HepG2 (cell line): ENCODE data around the gene PSD. TPM values are rescaled to one million over a fixed set of nuclear protein-coding genes. Genes with fewer than 3 reads are reported as not detected.

Experiments used
- ATAC-seq: fragments of 200-7000 bp; cut with Tn5 transposase; 3 replicates; pipeline ENCODE4 v1.9.1; 2020; ENCODE audit warnings: mild to moderate bottlenecking, moderate library complexity
- BruUV-seq: library from RNA; stranded (reverse); fragments of 400-500 nt; replicated peaks from 2 replicates; lab custom pipeline; 2021; lab: Mats Ljungman, UMichigan
- CTCF ChIA-PET: fragments of 300-600 bp; formaldehyde crosslinking; extraction: SDS; loops from one replicate; lab custom pipeline; 2021; ENCODE audit warnings: low total read pairs, inconsistent platforms, low intra/inter-chr PET ratio; lab: Yijun Ruan, JAX
- POLR2A ChIA-PET: fragments of 350-600 bp; sonication (Branson Sonifier 250); formaldehyde crosslinking; loops from one replicate; lab custom pipeline; 2020; ENCODE audit warnings: antibody characterized with exemption, inconsistent platforms; lab: Yijun Ruan, JAX
- DNase-seq: peaks from one replicate; pipeline ENCODE4 v3.0.0-alpha.2; 2015; ENCODE audit warnings: low spot score
- FAIRE-seq: peaks from 3 replicates; lab custom pipeline; 2011; peaks lifted over from hg19 to GRCh38; lab: Jason Lieb, UNC
- H2AFZ ChIP-seq: one replicate; pipeline ENCODE4 v1.6.1; 2011; ENCODE audit warnings: low read length, inconsistent platforms
- H3K27ac ChIP-seq: fragments of 300-600 bp; 3 replicates; pipeline ENCODE4 v1.8.0; 2011; ENCODE audit warnings: mixed run types, mild to moderate bottlenecking, mixed read lengths, low read length, inconsistent platforms; ENCODE audit not compliant: insufficient read depth; ENCODE audit errors: extremely low read length
- H3K27me3 ChIP-seq, 2 experiments: fragments of 200-600 bp in 1 of 2; 2 replicates in 1 of 2; 3 replicates in 1 of 2; pipeline versions ENCODE4 v1.6.0 to v1.8.0; 2011; ENCODE audit warnings: low read length in 2 of 2, mild to moderate bottlenecking in 2 of 2, moderate library complexity in 2 of 2, inconsistent platforms in 1 of 2; ENCODE audit not compliant: insufficient read depth in 2 of 2, control insufficient read depth in 1 of 2
- H3K36me3 ChIP-seq, 2 experiments: fragments of 200-600 bp in 1 of 2; replicated peaks in 1 of 2; 2 replicates in 1 of 2; 3 replicates in 1 of 2; pipeline versions ENCODE4 v1.5.1 to v1.8.0; 2011; ENCODE audit warnings: low read length in 2 of 2, inconsistent platforms in 1 of 2; ENCODE audit not compliant: insufficient read depth in 2 of 2, control insufficient read depth in 1 of 2
- H3K4me1 ChIP-seq: 2 replicates; pipeline ENCODE4 v1.5.1; 2012; ENCODE audit warnings: low read length, inconsistent platforms; ENCODE audit not compliant: insufficient read depth
- H3K4me2 ChIP-seq: 2 replicates; pipeline ENCODE4 v1.6.0; 2011; ENCODE audit warnings: low read depth, low read length, inconsistent platforms
- H3K4me3 ChIP-seq, 3 experiments: fragments of 200-600 bp in 1 of 3; sonication (generic), shearing (Covaris generic) in 1 of 3; replicated peaks in 1 of 3; 2 replicates each; pipeline ENCODE4 v1.5.1; 2011 to 2016; ENCODE audit warnings: low read length in 3 of 3, inconsistent platforms in 2 of 3, low read depth in 2 of 3, mild to moderate bottlenecking in 2 of 3, control low read depth in 1 of 3, mixed read lengths in 1 of 3; ENCODE audit not compliant: insufficient read depth in 1 of 3
- H3K79me2 ChIP-seq: one replicate; pipeline ENCODE4 v1.6.1; 2011; ENCODE audit warnings: low read length, inconsistent platforms; ENCODE audit not compliant: insufficient read depth
- H3K9ac ChIP-seq: 2 replicates; pipeline ENCODE4 v1.6.0; 2011; ENCODE audit warnings: mild to moderate bottlenecking, low read depth, low read length, inconsistent platforms; ENCODE audit not compliant: insufficient read depth
- H3K9me3 ChIP-seq: 2 replicates; pipeline ENCODE4 v1.5.1; 2012; ENCODE audit warnings: mild to moderate bottlenecking, low read length
- H4K20me1 ChIP-seq: 2 replicates; pipeline ENCODE4 v1.6.0; 2011; ENCODE audit warnings: inconsistent platforms, mild to moderate bottlenecking, low read length, moderate library complexity; ENCODE audit not compliant: insufficient read depth
- ADNP ChIP-seq: sonication (generic); formaldehyde crosslinking; IDR thresholded peaks from 2 replicates; pipeline ENCODE4 v1.4.0; 2020; ENCODE audit warnings: missing genetic modification reagents
- IRX3 ChIP-seq: sonication (generic); formaldehyde crosslinking; IDR thresholded peaks from 2 replicates; pipeline ENCODE4 v1.8.1; 2023; ENCODE audit warnings: mild to moderate bottlenecking, low read depth, missing genetic modification reagents, borderline replicate concordance
- POLR2AphosphoS5 ChIP-seq: IDR thresholded peaks from 2 replicates; pipeline ENCODE4 v1.6.1; 2012; ENCODE audit warnings: low read depth, low read length
- SMAD3 ChIP-seq: sonication (generic); formaldehyde crosslinking; IDR thresholded peaks from 2 replicates; pipeline ENCODE4 v1.4.0; 2020; ENCODE audit warnings: missing genetic modification reagents
- TEAD3 ChIP-seq: optimal IDR thresholded peaks from 2 replicates; pipeline ENCODE3; 2016; ENCODE audit warnings: borderline replicate concordance
- ZFAT ChIP-seq: sonication (generic); formaldehyde crosslinking; conservative IDR thresholded peaks from 2 replicates; pipeline ENCODE4 v1.8.1; 2023; ENCODE audit warnings: missing genetic modification reagents, inconsistent platforms
- ZNF451 ChIP-seq: sonication (generic); formaldehyde crosslinking; IDR thresholded peaks from 2 replicates; pipeline ENCODE4 v1.5.0; 2020; ENCODE audit warnings: mild to moderate bottlenecking, missing genetic modification reagents
- ZNF530 ChIP-seq: sonication (generic); formaldehyde crosslinking; IDR thresholded peaks from 2 replicates; pipeline ENCODE4 v1.5.0; 2020; ENCODE audit warnings: low read depth, mild to moderate bottlenecking, missing genetic modification reagents
- ZNF547 ChIP-seq: sonication (generic); formaldehyde crosslinking; IDR thresholded peaks from 2 replicates; pipeline ENCODE4 v1.5.1; 2020; ENCODE audit warnings: mild to moderate bottlenecking, missing genetic modification reagents
- ZNF761 ChIP-seq: sonication (generic); formaldehyde crosslinking; conservative IDR thresholded peaks from 2 replicates; pipeline ENCODE4 v1.4.0; 2020; ENCODE audit warnings: mild to moderate bottlenecking, missing genetic modification reagents
- WGBS: methylation state at CpG from one replicate; pipeline ENCODE4 v1.1.6; 2017; ENCODE audit warnings: low lambda C conversion rate; 5-methylcytosine and 5-hydroxymethylcytosine counted together
- in situ Hi-C: cut with HindIII; loops from 2 replicates; pipeline ENCODE4 v1.10.0; 2017; ENCODE audit warnings: low pct_unique_long_range_greater_than_20kb; ENCODE audit not compliant: extremely low pct_ligation_motif_present
- intact Hi-C: fragments of 100-400 bp; cut with micrococcal nuclease; formaldehyde crosslinking; loops from one replicate; pipeline ENCODE4 v1.10.0; 2022; ENCODE audit not compliant: unreplicated experiment
- polyA plus RNA-seq, 8 experiments: library from polyadenylated mRNA; depleted of rRNA in 3 of 8; stranded (reverse) in 7 of 8; unstranded in 1 of 8; fragments of >200 nt; fragmentation: Illumina TruSeq in 4 of 8; extraction: Trizol in 4 of 8; gene quantifications; 2 replicates each; pipeline versions ENCODE4 v1.2.1 to v1.2.3, GENCODE V29; 2011 to 2016; ENCODE audit warnings: low read depth in 4 of 8, missing spikeins in 1 of 8, mixed read lengths in 1 of 8; ENCODE audit not compliant: insufficient read depth in 1 of 8
- total RNA-seq, 5 experiments: library from RNA; depleted of rRNA; stranded (reverse); fragments of >200 nt; fragmentation: Illumina TruSeq; extraction: Trizol; gene quantifications; 2 replicates each; pipeline ENCODE4 v1.2.3, GENCODE V29; 2016; ENCODE audit warnings: low read depth in 1 of 5
- TF ChIP-seq, protein P1 (sequence below): sonication (generic); formaldehyde crosslinking; IDR thresholded peaks from 2 replicates; pipeline ENCODE4 v1.4.0; 2020; ENCODE audit warnings: missing genetic modification reagents
- TF ChIP-seq, protein P2 (sequence below): sonication (generic); formaldehyde crosslinking; IDR thresholded peaks from 2 replicates; pipeline ENCODE4 v1.9.0; 2021; ENCODE audit warnings: missing genetic modification reagents, mild to moderate bottlenecking, borderline replicate concordance
- TF ChIP-seq, protein P3 (sequence below): sonication (generic); formaldehyde crosslinking; IDR thresholded peaks from 2 replicates; pipeline ENCODE4 v1.5.1; 2020; ENCODE audit warnings: missing genetic modification reagents, mild to moderate bottlenecking, borderline replicate concordance
- TF ChIP-seq, protein P4 (sequence below): sonication (generic); formaldehyde crosslinking; IDR thresholded peaks from 2 replicates; pipeline ENCODE4 v1.4.0; 2020; ENCODE audit warnings: missing genetic modification reagents
- TF ChIP-seq, protein P5 (sequence below): sonication (generic); formaldehyde crosslinking; IDR thresholded peaks from 2 replicates; pipeline ENCODE4 v1.8.0; 2022; ENCODE audit warnings: missing genetic modification reagents, mild to moderate bottlenecking, moderate library complexity, borderline replicate concordance
- TF ChIP-seq, protein P6 (sequence below): sonication (generic); formaldehyde crosslinking; IDR thresholded peaks from 2 replicates; pipeline ENCODE4 v1.5.0; 2020; ENCODE audit warnings: missing genetic modification reagents

Gene PSD
- total and polyA plus RNA-seq, 2 of the 13 experiments (the other 11 are each of a cell fraction or from before 2014, with no cell fraction given), result 0.35 to 0.58 TPM

DNA sequence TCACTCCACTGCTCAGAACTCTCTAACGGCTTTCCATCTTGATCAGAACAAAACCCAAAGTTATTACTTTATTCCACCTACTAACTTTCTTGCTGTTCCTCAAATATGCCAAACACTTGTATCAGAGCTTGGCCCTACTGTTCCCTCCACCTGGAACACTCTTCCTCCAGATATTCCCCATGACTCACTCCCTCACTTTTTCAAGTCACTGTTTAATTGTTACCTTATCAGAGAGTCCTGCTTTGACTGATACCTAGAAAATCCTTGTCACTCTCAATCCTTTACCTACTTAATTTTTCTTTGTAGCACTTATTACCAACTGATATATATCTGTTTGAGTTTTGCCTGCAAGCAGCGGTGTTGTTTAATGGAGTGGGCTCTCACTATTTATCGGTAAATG lies 28.7 kb downstream of the PSD start:
- DNase-seq (no peak), FAIRE-seq (no peak), ATAC-seq (no peak)
- Histone ChIP-seq H3K27me3 (peaks cover 0 to 11% of the 10 kb centered on the region in 2 experiments; a peak in 2 of 5 replicates), H4K20me1 (no peaks in the 10 kb centered on the region), H3K27ac (no peak overlapping the region), H3K36me3 (no peaks in the 10 kb centered on the region), H3K79me2 (no peaks in the 10 kb centered on the region), H3K9ac (no peak overlapping the region), H3K4me1 (peaks cover 36% of the 10 kb centered on the region), H2AFZ (no peak overlapping the region), H3K4me3 (no peak overlapping the region), H3K9me3 (no peaks in the 10 kb centered on the region), H3K4me2 (no peak overlapping the region)
- 75% methylated on average over 3 of the region's 3 CpGs for WGBS
- BruUV-seq, result no TSS peak
- ChIA-PET CTCF (no interaction called here), POLR2A (no interaction called here)
- in situ Hi-C loops (no loop called here), intact Hi-C loops (no loop called here)
- TF ChIP-seq TEAD3 (CRISPR knock-in tag), result no peak
- TF ChIP-seq, protein P1, sequence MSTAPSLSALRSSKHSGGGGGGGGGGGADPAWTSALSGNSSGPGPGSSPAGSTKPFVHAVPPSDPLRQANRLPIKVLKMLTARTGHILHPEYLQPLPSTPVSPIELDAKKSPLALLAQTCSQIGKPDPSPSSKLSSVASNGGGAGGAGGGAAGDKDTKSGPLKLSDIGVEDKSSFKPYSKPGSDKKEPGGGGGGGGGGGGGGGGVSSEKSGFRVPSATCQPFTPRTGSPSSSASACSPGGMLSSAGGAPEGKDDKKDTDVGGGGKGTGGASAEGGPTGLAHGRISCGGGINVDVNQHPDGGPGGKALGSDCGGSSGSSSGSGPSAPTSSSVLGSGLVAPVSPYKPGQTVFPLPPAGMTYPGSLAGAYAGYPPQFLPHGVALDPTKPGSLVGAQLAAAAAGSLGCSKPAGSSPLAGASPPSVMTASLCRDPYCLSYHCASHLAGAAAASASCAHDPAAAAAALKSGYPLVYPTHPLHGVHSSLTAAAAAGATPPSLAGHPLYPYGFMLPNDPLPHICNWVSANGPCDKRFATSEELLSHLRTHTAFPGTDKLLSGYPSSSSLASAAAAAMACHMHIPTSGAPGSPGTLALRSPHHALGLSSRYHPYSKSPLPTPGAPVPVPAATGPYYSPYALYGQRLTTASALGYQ (CRISPR knock-in tag), result no peak
- TF ChIP-seq ZFAT (CRISPR knock-in tag), result no peak
- no peak for TF ChIP-seq ZNF547 (CRISPR knock-in tag)
- TF ChIP-seq ADNP (CRISPR knock-in tag), result no peak
- TF ChIP-seq POLR2AphosphoS5, result no peak
- TF ChIP-seq, protein P2, sequence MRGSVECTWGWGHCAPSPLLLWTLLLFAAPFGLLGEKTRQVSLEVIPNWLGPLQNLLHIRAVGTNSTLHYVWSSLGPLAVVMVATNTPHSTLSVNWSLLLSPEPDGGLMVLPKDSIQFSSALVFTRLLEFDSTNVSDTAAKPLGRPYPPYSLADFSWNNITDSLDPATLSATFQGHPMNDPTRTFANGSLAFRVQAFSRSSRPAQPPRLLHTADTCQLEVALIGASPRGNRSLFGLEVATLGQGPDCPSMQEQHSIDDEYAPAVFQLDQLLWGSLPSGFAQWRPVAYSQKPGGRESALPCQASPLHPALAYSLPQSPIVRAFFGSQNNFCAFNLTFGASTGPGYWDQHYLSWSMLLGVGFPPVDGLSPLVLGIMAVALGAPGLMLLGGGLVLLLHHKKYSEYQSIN (CRISPR knock-in tag), result no peak
- TF ChIP-seq, protein P3, sequence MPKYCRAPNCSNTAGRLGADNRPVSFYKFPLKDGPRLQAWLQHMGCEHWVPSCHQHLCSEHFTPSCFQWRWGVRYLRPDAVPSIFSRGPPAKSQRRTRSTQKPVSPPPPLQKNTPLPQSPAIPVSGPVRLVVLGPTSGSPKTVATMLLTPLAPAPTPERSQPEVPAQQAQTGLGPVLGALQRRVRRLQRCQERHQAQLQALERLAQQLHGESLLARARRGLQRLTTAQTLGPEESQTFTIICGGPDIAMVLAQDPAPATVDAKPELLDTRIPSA (CRISPR knock-in tag), result no peak
- TF ChIP-seq SMAD3 (CRISPR knock-in tag), result no peak
- TF ChIP-seq ZNF530 (CRISPR knock-in tag), result no peak
- TF ChIP-seq ZNF451, result no peak
- TF ChIP-seq, protein P4, sequence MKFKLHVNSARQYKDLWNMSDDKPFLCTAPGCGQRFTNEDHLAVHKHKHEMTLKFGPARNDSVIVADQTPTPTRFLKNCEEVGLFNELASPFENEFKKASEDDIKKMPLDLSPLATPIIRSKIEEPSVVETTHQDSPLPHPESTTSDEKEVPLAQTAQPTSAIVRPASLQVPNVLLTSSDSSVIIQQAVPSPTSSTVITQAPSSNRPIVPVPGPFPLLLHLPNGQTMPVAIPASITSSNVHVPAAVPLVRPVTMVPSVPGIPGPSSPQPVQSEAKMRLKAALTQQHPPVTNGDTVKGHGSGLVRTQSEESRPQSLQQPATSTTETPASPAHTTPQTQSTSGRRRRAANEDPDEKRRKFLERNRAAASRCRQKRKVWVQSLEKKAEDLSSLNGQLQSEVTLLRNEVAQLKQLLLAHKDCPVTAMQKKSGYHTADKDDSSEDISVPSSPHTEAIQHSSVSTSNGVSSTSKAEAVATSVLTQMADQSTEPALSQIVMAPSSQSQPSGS (CRISPR knock-in tag), result no peak
- no peak for TF ChIP-seq ZNF761 (CRISPR knock-in tag)
- TF ChIP-seq, protein P5, sequence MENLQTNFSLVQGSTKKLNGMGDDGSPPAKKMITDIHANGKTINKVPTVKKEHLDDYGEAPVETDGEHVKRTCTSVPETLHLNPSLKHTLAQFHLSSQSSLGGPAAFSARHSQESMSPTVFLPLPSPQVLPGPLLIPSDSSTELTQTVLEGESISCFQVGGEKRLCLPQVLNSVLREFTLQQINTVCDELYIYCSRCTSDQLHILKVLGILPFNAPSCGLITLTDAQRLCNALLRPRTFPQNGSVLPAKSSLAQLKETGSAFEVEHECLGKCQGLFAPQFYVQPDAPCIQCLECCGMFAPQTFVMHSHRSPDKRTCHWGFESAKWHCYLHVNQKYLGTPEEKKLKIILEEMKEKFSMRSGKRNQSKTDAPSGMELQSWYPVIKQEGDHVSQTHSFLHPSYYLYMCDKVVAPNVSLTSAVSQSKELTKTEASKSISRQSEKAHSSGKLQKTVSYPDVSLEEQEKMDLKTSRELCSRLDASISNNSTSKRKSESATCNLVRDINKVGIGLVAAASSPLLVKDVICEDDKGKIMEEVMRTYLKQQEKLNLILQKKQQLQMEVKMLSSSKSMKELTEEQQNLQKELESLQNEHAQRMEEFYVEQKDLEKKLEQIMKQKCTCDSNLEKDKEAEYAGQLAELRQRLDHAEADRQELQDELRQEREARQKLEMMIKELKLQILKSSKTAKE (CRISPR knock-in tag), result no peak
- TF ChIP-seq IRX3 (CRISPR knock-in tag), result no peak
- TF ChIP-seq, protein P6, sequence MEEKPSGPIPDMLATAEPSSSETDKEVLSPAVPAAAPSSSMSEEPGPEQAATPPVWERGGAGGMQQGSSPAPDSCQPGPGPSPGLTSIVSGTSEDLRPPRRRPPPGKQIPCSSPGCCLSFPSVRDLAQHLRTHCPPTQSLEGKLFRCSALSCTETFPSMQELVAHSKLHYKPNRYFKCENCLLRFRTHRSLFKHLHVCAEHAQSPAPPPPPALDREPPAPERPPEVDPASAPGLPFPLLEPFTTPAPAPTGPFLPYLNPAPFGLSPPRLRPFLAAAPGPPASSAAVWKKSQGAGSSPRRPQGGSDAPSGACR (CRISPR knock-in tag), result no peak
